ENCODE data around the gene DNAH8. TPM values are rescaled to one million over a fixed set of nuclear protein-coding genes. Genes with fewer than 3 reads are reported as not detected.

The DNAH8 gene
- total and polyA plus RNA-seq, 11 donors: 0.02 to 0.50 (median 0.02) TPM; not detected in 8

DNA sequence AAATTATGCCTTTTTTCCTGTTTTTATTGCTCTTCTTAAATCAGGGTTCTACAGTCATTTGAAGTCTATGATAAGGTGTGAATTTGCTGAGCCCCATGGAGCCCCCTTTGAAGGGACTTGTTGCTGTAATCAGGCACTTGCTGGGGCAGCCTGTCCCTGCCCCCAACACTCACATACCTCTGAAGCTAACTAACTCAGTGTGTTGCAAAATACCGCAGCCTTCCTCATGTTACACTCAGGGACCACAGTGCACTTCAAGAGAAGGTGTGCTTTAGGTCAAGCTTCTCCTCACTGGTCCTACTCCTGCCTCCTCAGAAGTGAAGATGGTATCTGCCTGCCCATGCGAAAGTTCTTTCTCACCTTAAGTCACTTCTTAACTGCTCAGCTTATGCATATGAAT, 267.4 kb downstream of the DNAH8 start:
- DNase-seq (no peak), ATAC-seq (no peak)
- intact Hi-C loops (cut with DNase I): loop anchor here in 1 of 10 donors (10.0 kb wide), 1 partner anchor 182 kb away; no protein-coding TSS in a partner anchor
- Histone ChIP-seq H3K9me3 (no peaks in the 10 kb centered on the region), H3K36me3 (no peaks in the 10 kb centered on the region), H3K4me3 (no peak overlapping the region), H3K4me1 (no peaks in the 10 kb centered on the region), H3K27ac (no peak overlapping the region), H3K27me3 (peaks cover 0 to 58% (median 5%) of the 10 kb centered on the region in 9 donors)
- TF ChIP-seq POLR2A (IDR thresholded peaks at IDR 0.05): no peak
- TF ChIP-seq, protein P1, sequence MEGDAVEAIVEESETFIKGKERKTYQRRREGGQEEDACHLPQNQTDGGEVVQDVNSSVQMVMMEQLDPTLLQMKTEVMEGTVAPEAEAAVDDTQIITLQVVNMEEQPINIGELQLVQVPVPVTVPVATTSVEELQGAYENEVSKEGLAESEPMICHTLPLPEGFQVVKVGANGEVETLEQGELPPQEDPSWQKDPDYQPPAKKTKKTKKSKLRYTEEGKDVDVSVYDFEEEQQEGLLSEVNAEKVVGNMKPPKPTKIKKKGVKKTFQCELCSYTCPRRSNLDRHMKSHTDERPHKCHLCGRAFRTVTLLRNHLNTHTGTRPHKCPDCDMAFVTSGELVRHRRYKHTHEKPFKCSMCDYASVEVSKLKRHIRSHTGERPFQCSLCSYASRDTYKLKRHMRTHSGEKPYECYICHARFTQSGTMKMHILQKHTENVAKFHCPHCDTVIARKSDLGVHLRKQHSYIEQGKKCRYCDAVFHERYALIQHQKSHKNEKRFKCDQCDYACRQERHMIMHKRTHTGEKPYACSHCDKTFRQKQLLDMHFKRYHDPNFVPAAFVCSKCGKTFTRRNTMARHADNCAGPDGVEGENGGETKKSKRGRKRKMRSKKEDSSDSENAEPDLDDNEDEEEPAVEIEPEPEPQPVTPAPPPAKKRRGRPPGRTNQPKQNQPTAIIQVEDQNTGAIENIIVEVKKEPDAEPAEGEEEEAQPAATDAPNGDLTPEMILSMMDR (IDR thresholded peaks at IDR 0.05): no peak
- WGBS, 4 donors: 62 to 75% (median 66%) methylated on average over 2 of the region's 2 CpGs

DNA sequence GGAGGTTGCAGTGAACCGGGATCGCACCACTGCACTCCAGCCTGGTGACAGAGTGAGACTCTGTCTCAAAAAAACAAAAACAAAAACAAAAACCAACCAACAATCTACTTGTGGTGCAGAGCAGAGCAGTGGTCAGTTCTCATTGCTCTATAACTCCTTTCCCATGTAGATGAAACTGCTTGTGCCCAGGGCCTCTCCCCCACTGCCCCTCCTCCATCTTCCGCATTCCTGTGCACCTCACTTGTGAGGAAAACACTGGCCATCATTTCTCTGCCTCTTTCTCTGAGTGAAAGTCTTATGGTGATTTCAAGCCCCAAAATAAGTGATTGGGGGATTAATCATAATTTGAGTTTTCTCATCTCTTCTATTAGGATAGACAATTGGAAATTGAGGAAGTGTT, 269.6 kb downstream of the DNAH8 start:
- Histone ChIP-seq H3K9me3 (no peaks in the 10 kb centered on the region), H3K36me3 (no peaks in the 10 kb centered on the region), H3K27me3 (peaks cover 0 to 50% (median 5%) of the 10 kb centered on the region in 9 donors), H3K27ac (no peak overlapping the region), H3K4me3 (no peak overlapping the region), H3K4me1 (no peaks in the 10 kb centered on the region)
- intact Hi-C loops (cut with DNase I): loop anchor here in 1 of 10 donors (10.0 kb wide), 1 partner anchor 180 kb away; no protein-coding TSS in a partner anchor
- DNase-seq (no peak), ATAC-seq (no peak)
- no peak for TF ChIP-seq POLR2A (IDR thresholded peaks at IDR 0.05)
- TF ChIP-seq, protein P1 (IDR thresholded peaks at IDR 0.05): no peak
- 86 to 91% (median 88%) methylated on average over 3 of the region's 3 CpGs for WGBS, 4 donors

DNA sequence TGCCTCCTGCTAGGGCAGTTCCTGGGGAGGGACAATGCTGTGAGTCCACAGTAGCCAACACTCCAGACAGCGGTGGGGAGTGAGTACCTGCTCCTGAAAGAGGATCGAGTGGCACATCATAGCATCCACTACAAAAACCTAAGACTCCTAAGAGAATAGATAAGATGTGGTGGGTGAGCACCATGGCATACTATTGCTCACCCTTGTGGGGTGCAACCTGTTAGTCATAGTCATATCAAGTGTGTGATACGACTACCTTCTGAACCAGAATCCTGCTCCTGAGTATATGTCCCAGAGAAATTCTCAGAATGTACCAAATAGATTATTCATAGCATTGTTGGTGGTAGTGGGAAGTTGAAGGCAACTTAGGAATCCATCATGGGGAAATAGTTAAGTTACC, 270.7 kb downstream of the DNAH8 start:
- Histone ChIP-seq H3K4me1 (no peaks in the 10 kb centered on the region), H3K4me3 (no peak overlapping the region), H3K36me3 (no peaks in the 10 kb centered on the region), H3K27ac (no peak overlapping the region), H3K9me3 (no peaks in the 10 kb centered on the region), H3K27me3 (peaks cover 0 to 45% (median 5%) of the 10 kb centered on the region in 9 donors)
- no peak for ATAC-seq
- intact Hi-C loops (cut with DNase I): loop anchor here in 1 of 10 donors (10.0 kb wide), 1 partner anchor 179 kb away; no protein-coding TSS in a partner anchor
- TF ChIP-seq, protein P1 (IDR thresholded peaks at IDR 0.05): no peak
- no peak for TF ChIP-seq POLR2A (IDR thresholded peaks at IDR 0.05)
- DNase-seq: no peak
- 82 to 88% (median 83%) methylated on average over 3 of the region's 3 CpGs for WGBS, 4 donors

DNA sequence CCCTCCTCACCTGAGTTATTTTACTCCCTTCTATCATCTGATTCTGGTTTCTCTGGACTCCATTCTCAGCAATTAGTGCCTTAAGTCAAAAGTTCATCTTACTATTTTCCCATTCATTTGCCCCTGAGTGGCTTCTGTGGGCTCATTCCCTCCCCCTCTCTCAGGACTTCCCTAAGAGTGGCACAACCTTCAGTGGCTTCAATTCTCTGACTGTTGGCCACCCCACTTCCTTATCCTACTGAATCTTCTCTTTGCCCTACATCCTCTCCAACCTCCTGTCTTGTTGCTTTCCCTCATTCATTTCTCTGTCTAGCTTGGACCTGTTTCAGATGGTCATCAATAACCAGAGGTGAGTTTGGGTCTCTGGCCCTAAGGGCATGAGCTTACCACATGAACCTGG, 272.4 kb downstream of the DNAH8 start:
- TF ChIP-seq, protein P1 (IDR thresholded peaks at IDR 0.05): no peak
- no peak for TF ChIP-seq POLR2A (IDR thresholded peaks at IDR 0.05)
- Histone ChIP-seq H3K4me3 (no peak overlapping the region), H3K9me3 (no peaks in the 10 kb centered on the region), H3K27ac (no peak overlapping the region), H3K4me1 (no peaks in the 10 kb centered on the region), H3K27me3 (peaks cover 0 to 40% (median 2%) of the 10 kb centered on the region in 9 donors), H3K36me3 (no peaks in the 10 kb centered on the region)
- DNase-seq (no peak), ATAC-seq (no peak)
- intact Hi-C loops (cut with DNase I): loop anchor here in 1 of 10 donors (10.0 kb wide), 1 partner anchor 177 kb away; no protein-coding TSS in a partner anchor
